ENCODE measurements around the gene USP4.

Gene USP4

GRCh38 chr3:49327485-49327884 lies 12.4 kb downstream of the USP4 start:
- H3K27ac ChIP-seq: no peak overlapping the region
- TF ChIP-seq ZFX (IDR thresholded peaks at IDR 0.05): no peak
- no peak; the same call in 1 of the 2 replicates for TF ChIP-seq CTCF (conservative IDR thresholded peaks at IDR 0.05)

DNA sequence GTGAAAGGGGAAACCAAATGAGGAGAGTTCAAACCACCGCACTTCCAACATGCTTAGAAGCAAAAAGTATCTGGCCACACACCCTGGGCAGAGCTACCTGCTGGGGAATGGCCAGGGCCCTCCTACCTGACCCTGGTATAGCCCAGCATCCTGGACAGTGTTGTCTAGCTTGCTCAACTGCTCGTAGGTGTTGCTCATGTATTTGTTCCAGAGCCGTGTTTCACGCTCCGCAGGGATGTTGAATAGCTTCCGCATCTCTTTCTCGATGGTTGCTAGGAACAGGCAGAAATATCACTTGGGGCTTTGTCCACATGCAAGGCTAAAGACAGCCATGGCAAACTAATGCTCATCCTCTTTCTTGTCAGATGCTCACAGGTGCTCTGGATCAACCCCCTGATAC lies 15.1 kb downstream of the USP4 start:
- no peak overlapping the region for H3K27ac ChIP-seq
- no peak for TF ChIP-seq CTCF (conservative IDR thresholded peaks at IDR 0.05)
- TF ChIP-seq ZFX (IDR thresholded peaks at IDR 0.05): no peak

DNA sequence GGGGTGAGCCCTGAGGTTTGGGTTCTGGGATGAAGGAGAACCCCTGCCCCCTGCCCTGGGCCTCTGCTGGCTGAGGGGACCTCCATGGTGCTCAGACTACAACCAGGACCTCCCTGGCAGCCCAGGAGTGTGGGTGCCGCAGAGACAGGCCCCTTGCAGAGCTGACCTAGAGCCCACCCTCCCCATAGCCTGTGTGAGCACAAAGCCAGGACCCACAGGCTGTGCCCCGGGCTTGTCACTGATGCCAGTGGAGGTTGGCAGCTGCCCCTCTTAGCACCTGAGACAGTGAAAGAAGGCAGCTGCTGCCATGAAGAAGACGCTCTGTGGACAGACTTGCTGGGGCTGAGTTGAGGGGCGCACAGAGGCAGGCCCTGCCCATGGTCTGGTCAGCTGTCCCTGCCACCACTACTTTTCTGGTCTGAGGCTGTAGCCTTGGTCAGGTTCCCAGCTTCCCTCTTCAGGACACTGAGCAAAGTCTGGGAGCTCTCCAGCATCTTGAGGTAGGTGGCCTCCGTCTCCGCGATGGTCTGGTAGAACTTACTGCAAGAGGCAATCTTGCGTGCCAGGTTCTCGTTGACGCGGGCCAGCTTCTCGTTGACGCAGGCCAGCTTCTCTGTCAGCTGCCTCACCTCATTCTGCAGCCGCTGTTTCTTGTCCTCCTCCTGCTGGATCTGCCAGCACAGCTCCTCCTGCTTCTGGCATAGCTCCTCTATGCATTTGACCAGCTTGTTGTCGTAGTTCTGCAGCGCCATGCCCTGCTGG lies 23.0 kb downstream of the USP4 start:
- TF ChIP-seq ZFX (IDR thresholded peaks at IDR 0.05) (no peak), CTCF (conservative IDR thresholded peaks at IDR 0.05) (no peak)
- no peak overlapping the region for H3K27ac ChIP-seq

- H3K27ac ChIP-seq: no peak overlapping the region
- TF ChIP-seq CTCF (conservative IDR thresholded peaks at IDR 0.05) (no peak), ZFX (IDR thresholded peaks at IDR 0.05) (no peak)
These were observed 25.8 kb downstream of the USP4 start for GRCh38 chr3:49313896-49314688.

GRCh38 chr3:49311283-49311682 lies 28.6 kb downstream of the USP4 start:
- H3K27ac ChIP-seq: no peak overlapping the region
- no peak for TF ChIP-seq CTCF (conservative IDR thresholded peaks at IDR 0.05)
- no peak for TF ChIP-seq ZFX (IDR thresholded peaks at IDR 0.05)

GRCh38 chr3:49310677-49311076 lies 29.2 kb downstream of the USP4 start:
- H3K27ac ChIP-seq: no peak overlapping the region
- TF ChIP-seq ZFX (IDR thresholded peaks at IDR 0.05) (no peak), CTCF (conservative IDR thresholded peaks at IDR 0.05) (no peak)

DNA sequence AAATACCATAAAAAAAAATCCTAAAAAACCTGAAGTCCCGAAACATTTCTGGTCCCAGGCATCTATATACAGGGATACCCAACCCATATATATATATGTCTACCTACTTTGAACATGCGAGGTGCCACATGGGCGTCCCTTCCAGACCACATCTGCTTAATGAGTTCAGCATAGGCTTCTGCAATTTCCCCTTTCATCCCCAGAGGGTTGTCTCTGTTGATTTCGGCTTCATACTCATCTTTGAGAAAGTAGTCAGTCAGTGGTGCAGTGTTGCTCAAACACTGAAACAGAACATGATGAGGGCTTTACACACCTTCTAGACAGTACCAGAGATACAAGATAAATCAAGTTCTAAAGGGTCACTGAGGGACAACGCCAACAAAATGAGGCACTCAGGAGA lies 34.2 kb downstream of the USP4 start:
- TF ChIP-seq CTCF (conservative IDR thresholded peaks at IDR 0.05): no peak
- no peak for TF ChIP-seq ZFX (IDR thresholded peaks at IDR 0.05)
- no peak overlapping the region for H3K27ac ChIP-seq
